ENCODE results near the gene TRAF4. TPM values are rescaled to one million over a fixed set of nuclear protein-coding genes. Genes with fewer than 3 reads are reported as not detected.

The TRAF4 gene
- total and polyA plus RNA-seq, 9 of the 15 experiments (the other 6 are each of a cell fraction or from before 2014, with no cell fraction given) = 2.4 to 147 (median 72.4) TPM

- TF ChIP-seq CTCFL (IDR thresholded peaks at IDR 0.05; ENCODE audit: borderline replicate concordance, insufficient read depth, low read depth, low read length, poor library complexity, severe bottlenecking) = peak; percentile 87
- no peak for TF ChIP-seq ZNF175 (CRISPR knock-in tag; IDR thresholded peaks at IDR 0.05; ENCODE audit: low read depth)
- no peak for TF ChIP-seq ZNF778 (CRISPR knock-in tag; IDR thresholded peaks at IDR 0.05)
- no peak for TF ChIP-seq E2F5 (CRISPR knock-in tag; IDR thresholded peaks at IDR 0.05)
- no peak for TF ChIP-seq SP2 (IDR thresholded peaks at IDR 0.05; ENCODE audit: extremely low read depth, low read depth, low read length, poor library complexity, severe bottlenecking)
- no peak for TF ChIP-seq PTBP1 (IDR thresholded peaks at IDR 0.05; ENCODE audit: low read depth, low read length)
- TF ChIP-seq XRCC5 (IDR thresholded peaks at IDR 0.05; ENCODE audit: low read depth, low read length) = no peak
- peak; percentile 80 for TF ChIP-seq L3MBTL2 (IDR thresholded peaks at IDR 0.05)
- no peak for TF ChIP-seq ZNF436 (CRISPR knock-in tag; IDR thresholded peaks at IDR 0.05)
- TF ChIP-seq ZEB2 (IDR thresholded peaks at IDR 0.05) = peak; percentile 49; the same call in 1 of the 2 replicates
- no peak for TF ChIP-seq ZNF280B (CRISPR knock-in tag; IDR thresholded peaks at IDR 0.05)
- peak; percentile 51 for TF ChIP-seq HMGN3 (IDR thresholded peaks at IDR 0.05; ENCODE audit: borderline replicate concordance, extremely low read depth, insufficient read length, low read depth, low read length)
- TF ChIP-seq ZFP36 (IDR thresholded peaks at IDR 0.05; ENCODE audit: low read depth, low read length, partially characterized antibody) = peak; percentile 7
- 0 out of 2 replicates have a peak, but pooled peaks have one; percentile 22 for TF ChIP-seq GABPA (tag; conservative IDR thresholded peaks at IDR 0.05; ENCODE audit: low read depth)
- no peak for TF ChIP-seq SMC3 (conservative IDR thresholded peaks at IDR 0.05; ENCODE audit: insufficient read depth, low read depth, low read length)
- no peak for TF ChIP-seq TFE3 (CRISPR knock-in tag; IDR thresholded peaks at IDR 0.05)
- TF ChIP-seq, protein P1, sequence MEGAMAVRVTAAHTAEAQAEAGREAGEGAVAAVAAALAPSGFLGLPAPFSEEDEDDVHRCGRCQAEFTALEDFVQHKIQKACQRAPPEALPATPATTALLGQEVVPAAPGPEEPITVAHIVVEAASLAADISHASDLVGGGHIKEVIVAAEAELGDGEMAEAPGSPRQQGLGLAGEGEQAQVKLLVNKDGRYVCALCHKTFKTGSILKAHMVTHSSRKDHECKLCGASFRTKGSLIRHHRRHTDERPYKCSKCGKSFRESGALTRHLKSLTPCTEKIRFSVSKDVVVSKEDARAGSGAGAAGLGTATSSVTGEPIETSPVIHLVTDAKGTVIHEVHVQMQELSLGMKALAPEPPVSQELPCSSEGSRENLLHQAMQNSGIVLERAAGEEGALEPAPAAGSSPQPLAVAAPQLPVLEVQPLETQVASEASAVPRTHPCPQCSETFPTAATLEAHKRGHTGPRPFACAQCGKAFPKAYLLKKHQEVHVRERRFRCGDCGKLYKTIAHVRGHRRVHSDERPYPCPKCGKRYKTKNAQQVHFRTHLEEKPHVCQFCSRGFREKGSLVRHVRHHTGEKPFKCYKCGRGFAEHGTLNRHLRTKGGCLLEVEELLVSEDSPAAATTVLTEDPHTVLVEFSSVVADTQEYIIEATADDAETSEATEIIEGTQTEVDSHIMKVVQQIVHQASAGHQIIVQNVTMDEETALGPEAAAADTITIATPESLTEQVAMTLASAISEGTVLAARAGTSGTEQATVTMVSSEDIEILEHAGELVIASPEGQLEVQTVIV (CRISPR knock-in tag; IDR thresholded peaks at IDR 0.05; ENCODE audit: borderline replicate concordance) = no peak
Observed at GRCh38 chr17:28712032-28712704, 31.6 kb upstream of the TRAF4 start (continued).

Data from K562 (cell line).